Neural cell (in vitro differentiated cells): Measurements from ENCODE around the gene NT5E. TPM values are rescaled to one million over a fixed set of nuclear protein-coding genes. Genes with fewer than 3 reads are reported as not detected.

Experiments
- H2AFZ ChIP-seq: fragments of 200-600, 300-800 bp; sonication (generic), shearing (Covaris generic); 2 replicates; pipeline ENCODE4 v1.6.0; 2014; ENCODE audit warnings: low read depth, mild to moderate bottlenecking, antibody characterized with exemption, low read length, moderate library complexity
- H3F3A ChIP-seq: fragments of 200-600 bp; shearing (Covaris generic); 2 replicates; pipeline ENCODE4 v1.6.1; 2016; ENCODE audit warnings: mild to moderate bottlenecking, moderate library complexity, mixed read lengths, antibody characterized with exemption, low read length; ENCODE audit not compliant: insufficient read depth, poor library complexity, severe bottlenecking
- H3K27ac ChIP-seq: fragments of 200-600, 300-800 bp; sonication (generic), shearing (Covaris generic); 2 replicates; pipeline ENCODE4 v1.5.1; 2014; ENCODE audit warnings: mild to moderate bottlenecking, low read length, moderate library complexity
- H3K27me3 ChIP-seq: fragments of 300-800, 200-600 bp; sonication (generic), shearing (Covaris generic); 2 replicates; pipeline ENCODE4 v1.6.0; 2014; ENCODE audit warnings: mild to moderate bottlenecking, low read depth, low read length, moderate library complexity; ENCODE audit not compliant: insufficient read depth
- H3K36me3 ChIP-seq: fragments of 300-800, 200-600 bp; sonication (generic), shearing (Covaris generic); 2 replicates; pipeline ENCODE4 v1.5.1; 2014; ENCODE audit warnings: mild to moderate bottlenecking, antibody characterized with exemption, low read length, moderate library complexity; ENCODE audit not compliant: insufficient read depth
- H3K4me2 ChIP-seq: fragments of 300-800, 200-600 bp; sonication (generic), shearing (Covaris generic); 2 replicates; pipeline ENCODE4 v1.6.0; 2014; ENCODE audit warnings: mild to moderate bottlenecking, low read length
- H3K4me3 ChIP-seq: fragments of 300-800, 200-600 bp; sonication (generic), shearing (Covaris generic); 2 replicates; pipeline ENCODE4 v1.5.1; 2014; ENCODE audit warnings: mild to moderate bottlenecking, low read length, moderate library complexity
- H3K79me2 ChIP-seq: fragments of 200-600 bp; shearing (Covaris generic); replicated peaks from 2 replicates; pipeline ENCODE4 v1.6.0; 2014; ENCODE audit warnings: mild to moderate bottlenecking, low read length, moderate library complexity; ENCODE audit not compliant: insufficient read depth
- H3K9ac ChIP-seq: fragments of 300-800, 200-600 bp; sonication (generic), shearing (Covaris generic); 2 replicates; pipeline ENCODE4 v1.6.1; 2016; ENCODE audit warnings: mild to moderate bottlenecking, low read length, mixed read lengths
- H3K9me2 ChIP-seq: fragments of 200-600 bp; shearing (Covaris generic); 2 replicates; pipeline ENCODE4 v1.6.1; 2016; ENCODE audit warnings: mild to moderate bottlenecking, low read length, mixed read lengths; ENCODE audit not compliant: insufficient read depth
- H3K9me3 ChIP-seq: fragments of 200-600, 300-800 bp; sonication (generic), shearing (Covaris generic); 2 replicates; pipeline ENCODE4 v1.6.1; 2016; ENCODE audit warnings: mild to moderate bottlenecking, mixed run types, low read length, moderate library complexity, mixed read lengths
- H4K20me1 ChIP-seq: fragments of 200-600 bp; shearing (Covaris generic); 2 replicates; pipeline ENCODE4 v1.6.1; 2016; ENCODE audit warnings: mild to moderate bottlenecking, mixed run types; ENCODE audit not compliant: insufficient read depth
- CTCF ChIP-seq: fragments of 450-650 bp; IDR thresholded peaks from 2 replicates; pipeline ENCODE4 v1.5.1; 2014; ENCODE audit warnings: antibody characterized with exemption, mild to moderate bottlenecking, moderate library complexity; ENCODE audit not compliant: poor library complexity, severe bottlenecking
- EP300 ChIP-seq: fragments of 450-650 bp; conservative IDR thresholded peaks from 2 replicates; pipeline ENCODE4 v1.6.1; 2014; ENCODE audit warnings: antibody characterized with exemption, mild to moderate bottlenecking, moderate library complexity; ENCODE audit not compliant: poor library complexity, severe bottlenecking
- EZH2 ChIP-seq: fragments of 200-600, 300-800 bp; shearing (Covaris generic), sonication (generic); IDR thresholded peaks from 2 replicates; pipeline ENCODE4 v1.6.1; 2014; ENCODE audit warnings: antibody characterized with exemption, low read length, borderline replicate concordance, mild to moderate bottlenecking; ENCODE audit not compliant: insufficient read depth, poor library complexity, severe bottlenecking
- MXI1 ChIP-seq: fragments of 450-650 bp; conservative IDR thresholded peaks from 2 replicates; pipeline ENCODE4 v1.6.1; 2014; ENCODE audit warnings: antibody characterized with exemption, mild to moderate bottlenecking; ENCODE audit not compliant: poor library complexity, severe bottlenecking
- POLR2AphosphoS5 ChIP-seq: IDR thresholded peaks from 2 replicates; pipeline ENCODE4 v1.6.1; 2012
- RAD21 ChIP-seq: fragments of 450-650 bp; conservative IDR thresholded peaks from 2 replicates; pipeline ENCODE4 v1.6.1; 2014; ENCODE audit warnings: antibody characterized with exemption, mild to moderate bottlenecking, moderate library complexity
- REST ChIP-seq: IDR thresholded peaks from 2 replicates; pipeline ENCODE4 v1.6.1; 2012; ENCODE audit warnings: borderline replicate concordance
- SMC3 ChIP-seq: fragments of 450-650 bp; conservative IDR thresholded peaks from 2 replicates; pipeline ENCODE4 v1.6.1; 2014; ENCODE audit warnings: antibody characterized with exemption, mild to moderate bottlenecking, moderate library complexity; ENCODE audit not compliant: poor library complexity
- polyA plus RNA-seq: library from polyadenylated mRNA; depleted of rRNA; stranded (reverse); fragments of >200 nt; gene quantifications from 2 replicates; pipeline ENCODE4 v1.2.3, GENCODE V29; 2014

NT5E gene
- polyA plus RNA-seq, 1 donor from 2014 or later = not detected

GRCh38 chr6:85493389-85493788 lies 43.5 kb downstream of the NT5E start:
- TF ChIP-seq CTCF (no peak), REST (no peak), EZH2 (no peak), SMC3 (no peak), RAD21 (no peak), EP300 (no peak), MXI1 (no peak)
- H3K4me3 ChIP-seq = no peak overlapping the region
- no peak overlapping the region for H3K9ac ChIP-seq

GRCh38 chr6:85494547-85495536 lies 45.0 kb downstream of the NT5E start:
- Histone ChIP-seq H3K9me2 (no peaks in the 10 kb centered on the region), H2AFZ (no peak overlapping the region), H3K4me3 (no peak overlapping the region), H3K4me2 (no peak overlapping the region), H3F3A (no peaks in the 10 kb centered on the region), H3K27me3 (no peaks in the 10 kb centered on the region), H4K20me1 (no peaks in the 10 kb centered on the region), H3K79me2 (no peaks in the 10 kb centered on the region), H3K36me3 (no peaks in the 10 kb centered on the region), H3K9me3 (no peaks in the 10 kb centered on the region), H3K27ac (no peak overlapping the region), H3K9ac (no peak overlapping the region)
- TF ChIP-seq EP300 (no peak), POLR2AphosphoS5 (no peak), EZH2 (no peak), REST (no peak), CTCF (no peak), SMC3 (no peak)

More at GRCh38 chr6:85493389-85493788, 43.5 kb downstream of the NT5E start:
- H3F3A ChIP-seq = no peaks in the 10 kb centered on the region
- no peaks in the 10 kb centered on the region for H3K27me3 ChIP-seq
- no peaks in the 10 kb centered on the region for H3K9me2 ChIP-seq
- no peak overlapping the region for H3K27ac ChIP-seq
- H3K4me2 ChIP-seq = no peak overlapping the region
- H3K79me2 ChIP-seq = no peaks in the 10 kb centered on the region
- no peaks in the 10 kb centered on the region for H3K9me3 ChIP-seq
- no peaks in the 10 kb centered on the region for H4K20me1 ChIP-seq
- no peak overlapping the region for H2AFZ ChIP-seq
- H3K36me3 ChIP-seq = no peaks in the 10 kb centered on the region
